Ammon's horn (tissue), 1 donor: Measurements from ENCODE around the gene FBF1.

Experiments
- DNase-seq: peaks from one replicate; pipeline ENCODE4 v3.0.0-alpha.2; 2016; ENCODE audit warnings: low spot score

The FBF1 gene

GRCh38 chr17:75959051-75959838, 18.4 kb upstream of the FBF1 start:
- DNase-seq = no peak

DNA sequence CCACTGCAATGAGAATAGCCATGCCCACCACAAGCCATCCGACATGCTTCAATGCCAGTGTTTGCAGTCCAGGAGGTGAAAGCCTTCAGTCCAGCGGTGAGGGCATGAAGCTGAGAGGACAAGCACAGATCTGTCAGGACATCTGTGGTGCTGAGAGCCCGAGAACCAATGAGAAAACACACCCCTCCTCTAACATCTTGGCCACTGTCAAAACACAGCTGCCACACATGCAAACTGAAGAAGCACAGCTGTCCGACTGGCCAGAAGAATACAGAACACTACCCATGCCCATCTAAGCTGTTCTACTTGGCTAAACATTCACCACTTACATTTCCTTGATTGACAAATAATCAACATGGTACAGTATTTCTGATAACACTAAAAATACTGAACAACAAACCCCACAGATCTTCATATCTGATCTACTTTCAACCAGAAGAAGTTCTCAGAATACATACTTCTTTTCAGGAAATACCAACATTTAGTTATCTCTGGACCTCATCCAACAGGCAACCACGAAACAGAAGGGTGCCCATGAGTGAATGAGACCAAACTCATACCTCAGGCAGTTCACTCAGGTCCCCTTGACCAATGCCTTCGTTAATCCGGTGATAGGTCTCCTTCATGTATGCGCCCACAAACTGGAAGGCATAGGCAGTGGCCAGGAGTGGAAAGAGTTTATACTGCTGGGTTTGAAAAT, 10.2 kb upstream of the FBF1 start:
- DNase-seq = peak; percentile 36

GRCh38 chr17:75950421-75950820, 9.6 kb upstream of the FBF1 start:
- DNase-seq = no peak

DNA sequence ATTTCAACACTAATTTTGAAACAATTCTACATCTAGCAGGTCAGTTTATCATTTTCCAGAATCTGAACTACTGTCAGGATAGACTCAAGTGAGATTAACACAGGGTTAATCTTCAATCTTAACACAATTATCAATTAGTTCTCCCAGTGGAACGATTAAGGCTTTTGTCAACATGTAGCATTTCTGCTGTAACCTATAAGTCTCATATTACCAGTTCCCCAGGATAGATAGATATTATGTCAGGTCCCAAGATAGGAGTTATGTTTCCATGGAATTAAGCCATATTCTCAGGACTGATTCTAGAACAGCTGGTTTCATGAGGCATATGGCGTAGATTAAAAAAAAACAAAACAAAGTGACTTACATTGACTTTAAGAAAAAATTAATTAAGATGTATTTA, 4.4 kb upstream of the FBF1 start:
- DNase-seq = no peak

DNA sequence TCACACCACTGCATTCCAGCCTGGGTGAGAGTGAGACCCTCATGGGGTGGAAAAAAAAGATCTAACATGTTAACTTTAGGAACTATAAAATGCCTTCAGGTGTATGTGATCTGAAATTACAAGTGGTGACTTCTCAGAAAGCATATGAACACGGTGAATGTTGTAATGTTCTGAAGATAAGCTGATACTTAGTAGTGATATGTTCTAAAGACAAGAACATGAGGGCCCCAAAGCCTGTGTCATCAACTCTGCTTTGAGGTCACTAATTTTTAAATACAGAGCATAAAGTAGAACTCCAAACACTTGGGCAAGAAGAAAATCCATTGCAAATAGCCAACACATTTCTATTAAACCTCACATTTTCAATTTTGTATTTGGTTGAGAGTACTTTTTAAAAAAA, 2.6 kb upstream of the FBF1 start:
- DNase-seq = no peak

GRCh38 chr17:75942473-75942872, 1.6 kb upstream of the FBF1 start:
- no peak for DNase-seq

DNA sequence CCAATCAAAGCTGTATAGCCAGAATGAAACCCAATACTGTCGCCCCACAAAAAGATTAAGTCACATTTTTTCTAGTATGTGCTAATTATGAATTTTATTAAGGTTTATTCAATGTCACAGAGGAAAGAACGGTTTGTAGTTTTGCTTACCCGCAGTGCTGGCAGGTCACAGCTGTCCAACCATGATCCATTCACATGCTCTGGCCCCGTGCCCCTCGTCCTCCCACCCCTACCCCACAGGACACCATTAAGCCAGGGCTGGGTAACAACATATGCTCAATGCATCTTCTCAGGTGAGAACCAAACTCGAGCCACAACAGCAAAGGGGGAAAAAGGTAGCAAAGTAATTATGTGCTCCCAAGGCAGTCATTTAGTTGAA, 589 bp upstream of the FBF1 start:
- no peak for DNase-seq

- no peak for DNase-seq
These were observed 3.2 kb downstream of the FBF1 start for GRCh38 chr17:75937652-75938051.

DNA sequence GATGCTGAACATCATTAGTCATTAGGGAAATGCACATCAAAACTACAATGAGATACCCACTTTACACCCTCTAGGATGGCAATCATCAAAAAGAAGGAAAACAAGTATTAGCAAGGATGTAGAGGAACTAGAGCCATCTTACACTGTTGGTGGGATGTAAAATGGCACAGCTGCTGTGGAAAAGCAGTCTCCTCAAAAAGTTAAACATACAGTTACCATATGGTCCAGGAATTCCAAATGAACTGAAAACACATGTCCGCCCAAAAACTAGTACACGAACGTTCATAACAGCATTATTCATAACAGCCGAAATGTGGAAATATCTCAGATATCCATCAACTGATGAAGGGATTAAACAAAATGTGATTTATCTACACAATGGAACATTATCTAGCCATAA, 7.0 kb downstream of the FBF1 start:
- no peak for DNase-seq

DNA sequence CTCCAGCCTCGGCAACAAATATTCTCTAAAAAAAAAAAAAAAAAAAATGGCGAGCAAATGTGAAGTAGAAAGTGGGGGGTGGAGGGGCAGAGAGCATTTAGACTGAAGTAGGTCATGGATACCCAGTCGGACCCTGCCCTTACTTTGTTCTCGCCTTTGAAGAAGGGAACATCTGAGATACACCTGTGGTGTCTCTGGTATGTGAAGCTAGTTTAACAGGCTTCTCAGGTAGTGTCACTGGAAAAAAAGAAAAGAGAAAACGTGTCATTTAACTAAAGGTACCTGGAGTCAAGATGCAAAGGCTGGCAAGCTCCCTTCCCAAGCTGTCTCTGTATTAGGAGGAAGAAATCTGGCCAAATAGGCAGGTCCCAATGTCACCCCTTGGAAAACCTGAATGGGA, 8.0 kb downstream of the FBF1 start:
- DNase-seq = no peak

DNA sequence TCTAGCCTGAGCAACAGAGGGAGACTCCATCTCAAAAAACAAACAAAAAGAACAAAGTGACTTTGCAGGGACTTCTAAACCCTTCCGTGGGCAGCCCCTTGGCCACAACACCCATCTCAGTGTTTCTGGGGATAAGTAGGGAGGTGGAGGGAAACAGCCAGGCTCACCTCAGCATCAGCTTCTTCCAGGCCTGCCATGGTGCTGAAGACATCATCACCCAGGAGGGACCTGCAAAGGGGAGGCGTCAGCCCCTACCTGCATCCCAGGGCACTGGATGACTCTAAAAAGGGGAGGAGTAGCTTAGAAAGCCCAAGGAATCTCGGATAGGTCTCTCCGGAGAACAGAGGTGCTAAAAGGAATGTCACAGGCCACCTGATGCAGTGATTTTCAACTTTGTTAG, 9.8 kb downstream of the FBF1 start:
- no peak for DNase-seq

- DNase-seq = no peak
These were observed 13.4 kb downstream of the FBF1 start for GRCh38 chr17:75927286-75927922.

DNA sequence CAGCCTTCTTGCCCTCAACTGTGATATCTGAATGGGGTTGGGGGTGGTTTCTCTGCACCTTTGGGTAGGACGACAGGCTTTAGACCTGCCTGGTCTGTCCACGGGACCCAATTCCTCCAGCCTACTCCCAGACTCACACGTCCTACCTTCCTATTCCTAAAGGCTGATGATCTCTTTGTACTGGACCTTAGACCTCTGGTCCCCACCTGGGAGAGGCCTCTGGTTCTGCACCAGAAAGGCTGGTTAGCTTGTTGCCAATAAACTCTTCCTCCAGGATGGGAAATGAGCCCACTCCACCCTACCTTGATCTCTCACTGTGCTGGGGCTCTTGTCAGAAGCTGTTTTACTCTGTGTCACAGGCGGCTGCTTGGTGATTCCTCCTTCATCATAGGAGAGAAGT, 14.4 kb downstream of the FBF1 start:
- DNase-seq = no peak

DNA sequence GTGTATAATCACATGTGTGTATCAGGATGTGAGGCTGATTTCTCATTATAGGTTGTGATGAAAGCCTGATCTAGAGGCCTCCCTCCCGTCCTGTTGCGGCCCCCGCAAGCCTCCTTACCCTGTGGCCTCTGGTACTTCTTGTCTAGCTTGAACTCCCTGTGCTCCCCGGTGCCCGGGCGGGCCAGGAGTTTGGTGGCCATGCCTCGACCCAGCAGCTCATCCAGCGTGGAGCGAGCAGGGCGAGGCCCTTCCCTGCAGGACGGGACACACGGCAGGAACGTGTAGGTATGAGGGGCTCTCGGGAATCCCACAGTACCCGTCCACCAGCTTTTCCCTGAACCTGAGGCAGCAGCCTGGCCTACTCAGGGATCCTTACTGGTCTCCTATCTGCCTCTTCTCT, 14.9 kb downstream of the FBF1 start:
- no peak for DNase-seq

DNA sequence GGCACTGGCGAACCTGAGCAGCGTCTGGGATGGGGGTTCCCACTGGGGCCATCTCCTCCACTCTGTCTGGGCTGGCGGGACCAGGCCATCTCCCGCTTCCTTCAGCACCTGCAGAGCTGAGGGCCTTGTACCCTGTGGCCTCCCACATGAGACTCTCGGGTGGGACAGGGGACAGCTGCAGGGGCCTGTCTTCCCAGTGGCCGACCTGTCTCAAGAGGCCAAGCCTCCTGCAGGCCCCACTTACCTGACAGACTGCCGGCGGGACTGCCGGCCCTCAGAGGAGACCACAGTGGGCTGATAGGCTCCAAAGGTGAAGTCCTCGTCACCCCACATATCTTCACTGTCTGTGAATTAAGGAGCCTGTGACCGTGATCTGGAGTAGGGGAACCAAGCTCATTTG, 15.7 kb downstream of the FBF1 start:
- DNase-seq = no peak

GRCh38 chr17:75922963-75923874, 17.6 kb downstream of the FBF1 start:
- DNase-seq = no peak

GRCh38 chr17:75922173-75922961, 18.5 kb downstream of the FBF1 start:
- DNase-seq = no peak

DNA sequence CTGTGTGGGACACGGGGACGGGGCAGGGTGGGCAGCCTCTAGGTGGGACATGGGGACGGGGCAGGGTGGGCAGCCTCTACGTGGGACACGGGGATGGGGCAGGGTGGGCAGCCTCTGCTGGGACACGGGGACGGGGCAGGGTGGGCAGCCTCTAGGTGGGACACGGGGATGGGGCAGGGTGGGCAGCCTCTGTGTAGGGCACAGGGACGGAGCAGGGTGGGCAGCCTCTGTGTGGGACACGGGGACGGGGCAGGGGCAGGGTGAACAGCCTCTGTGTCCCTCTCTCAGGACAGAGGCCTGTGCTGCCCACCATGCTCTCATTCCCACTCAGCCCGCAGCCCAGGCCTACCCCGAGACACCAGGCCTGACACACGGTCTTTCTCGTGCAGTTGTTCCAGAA, 19.2 kb downstream of the FBF1 start:
- DNase-seq = no peak

DNA sequence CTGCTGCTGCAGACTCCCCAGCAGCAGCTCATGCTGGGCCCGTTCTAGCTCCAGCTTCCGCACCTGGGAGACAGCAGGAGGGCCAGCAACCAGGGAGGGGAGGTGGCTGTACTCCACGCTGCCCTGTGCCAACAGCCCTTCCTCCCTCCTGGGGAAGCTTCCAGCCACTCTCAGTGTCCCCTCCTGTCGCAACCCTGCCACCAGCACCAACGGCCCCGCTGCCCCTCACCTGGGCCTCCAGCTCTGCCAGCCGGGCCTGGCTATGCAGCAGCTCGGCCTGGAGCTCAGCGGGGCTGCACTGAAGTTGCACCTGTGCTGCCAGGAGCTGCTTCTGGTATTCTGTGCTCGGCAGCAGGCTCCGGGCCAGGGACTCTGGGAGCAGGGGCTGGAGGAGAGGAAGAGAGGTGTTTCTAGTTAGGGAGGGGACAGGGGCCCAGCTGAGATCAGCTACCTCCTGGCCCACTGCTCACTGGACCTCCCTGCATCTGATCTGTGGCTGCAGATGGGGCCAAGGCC, 20.7 kb downstream of the FBF1 start:
- DNase-seq = no peak

- no peak for DNase-seq
These were observed 21.2 kb downstream of the FBF1 start for GRCh38 chr17:75919611-75920010.

DNA sequence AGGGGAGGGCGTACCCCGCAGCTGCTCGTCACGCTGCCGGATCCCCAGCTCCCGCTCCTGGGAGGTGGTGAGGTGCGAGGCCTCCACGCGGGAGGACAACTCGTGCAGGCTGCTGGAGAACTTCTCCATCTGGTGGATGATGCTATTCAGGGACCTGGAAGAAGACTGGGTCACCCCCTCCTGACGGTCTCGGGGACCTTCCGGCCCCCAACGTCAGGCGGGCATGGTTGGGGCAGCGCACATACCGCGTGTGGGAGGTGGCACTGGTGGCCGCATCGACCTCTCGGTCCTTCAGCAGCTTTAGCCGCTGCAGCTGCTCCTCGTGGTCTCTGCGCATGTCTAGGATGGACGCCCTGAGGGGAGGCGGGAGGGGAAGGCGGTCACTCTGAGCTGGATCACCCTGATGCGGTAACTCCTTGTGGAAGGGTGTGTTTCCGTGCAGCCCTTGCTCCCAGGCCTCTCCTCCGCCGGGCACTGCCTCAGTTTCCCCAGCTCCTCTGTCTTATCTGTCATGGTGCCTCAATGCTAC, 22.9 kb downstream of the FBF1 start:
- DNase-seq = no peak
